HepG2 (cell line): ENCODE results near the gene LMAN2L. TPM values are rescaled to one million over a fixed set of nuclear protein-coding genes. Genes with fewer than 3 reads are reported as not detected.

Source experiments
- ATAC-seq: fragments of 200-7000 bp; cut with Tn5 transposase; 3 replicates; pipeline ENCODE4 v1.9.1; 2020; ENCODE audit warnings: mild to moderate bottlenecking, moderate library complexity
- BruUV-seq: library from RNA; stranded (reverse); fragments of 400-500 nt; replicated peaks from 2 replicates; lab custom pipeline; 2021; lab: Mats Ljungman, UMichigan
- CTCF ChIA-PET: fragments of 300-600 bp; formaldehyde crosslinking; extraction: SDS; loops from one replicate; lab custom pipeline; 2021; ENCODE audit warnings: low total read pairs, inconsistent platforms, low intra/inter-chr PET ratio; lab: Yijun Ruan, JAX
- POLR2A ChIA-PET: fragments of 350-600 bp; sonication (Branson Sonifier 250); formaldehyde crosslinking; loops from one replicate; lab custom pipeline; 2020; ENCODE audit warnings: antibody characterized with exemption, inconsistent platforms; lab: Yijun Ruan, JAX
- DNase-seq: peaks from one replicate; pipeline ENCODE4 v3.0.0-alpha.2; 2015; ENCODE audit warnings: low spot score
- FAIRE-seq: peaks from 3 replicates; lab custom pipeline; 2011; peaks lifted over from hg19 to GRCh38; lab: Jason Lieb, UNC
- H2AFZ ChIP-seq: one replicate; pipeline ENCODE4 v1.6.1; 2011; ENCODE audit warnings: low read length, inconsistent platforms
- H3K27ac ChIP-seq: fragments of 300-600 bp; 3 replicates; pipeline ENCODE4 v1.8.0; 2011; ENCODE audit warnings: mixed run types, mild to moderate bottlenecking, mixed read lengths, low read length, inconsistent platforms; ENCODE audit not compliant: insufficient read depth; ENCODE audit errors: extremely low read length
- H3K27me3 ChIP-seq, 2 experiments: fragments of 200-600 bp in 1 of 2; 2 replicates in 1 of 2; 3 replicates in 1 of 2; pipeline versions ENCODE4 v1.6.0 to v1.8.0; 2011; ENCODE audit warnings: low read length in 2 of 2, mild to moderate bottlenecking in 2 of 2, moderate library complexity in 2 of 2, inconsistent platforms in 1 of 2; ENCODE audit not compliant: insufficient read depth in 2 of 2, control insufficient read depth in 1 of 2
- H3K36me3 ChIP-seq, 2 experiments: fragments of 200-600 bp in 1 of 2; replicated peaks in 1 of 2; 2 replicates in 1 of 2; 3 replicates in 1 of 2; pipeline versions ENCODE4 v1.5.1 to v1.8.0; 2011; ENCODE audit warnings: low read length in 2 of 2, inconsistent platforms in 1 of 2; ENCODE audit not compliant: insufficient read depth in 2 of 2, control insufficient read depth in 1 of 2
- H3K4me1 ChIP-seq: 2 replicates; pipeline ENCODE4 v1.5.1; 2012; ENCODE audit warnings: low read length, inconsistent platforms; ENCODE audit not compliant: insufficient read depth
- H3K4me2 ChIP-seq: 2 replicates; pipeline ENCODE4 v1.6.0; 2011; ENCODE audit warnings: low read depth, low read length, inconsistent platforms
- H3K4me3 ChIP-seq, 3 experiments: fragments of 200-600 bp in 1 of 3; sonication (generic), shearing (Covaris generic) in 1 of 3; replicated peaks in 1 of 3; 2 replicates each; pipeline ENCODE4 v1.5.1; 2011 to 2016; ENCODE audit warnings: low read length in 3 of 3, inconsistent platforms in 2 of 3, low read depth in 2 of 3, mild to moderate bottlenecking in 2 of 3, control low read depth in 1 of 3, mixed read lengths in 1 of 3; ENCODE audit not compliant: insufficient read depth in 1 of 3
- H3K79me2 ChIP-seq: one replicate; pipeline ENCODE4 v1.6.1; 2011; ENCODE audit warnings: low read length, inconsistent platforms; ENCODE audit not compliant: insufficient read depth
- H3K9ac ChIP-seq: 2 replicates; pipeline ENCODE4 v1.6.0; 2011; ENCODE audit warnings: mild to moderate bottlenecking, low read depth, low read length, inconsistent platforms; ENCODE audit not compliant: insufficient read depth
- H3K9me3 ChIP-seq: 2 replicates; pipeline ENCODE4 v1.5.1; 2012; ENCODE audit warnings: mild to moderate bottlenecking, low read length
- H4K20me1 ChIP-seq: 2 replicates; pipeline ENCODE4 v1.6.0; 2011; ENCODE audit warnings: inconsistent platforms, mild to moderate bottlenecking, low read length, moderate library complexity; ENCODE audit not compliant: insufficient read depth
- EHMT2 ChIP-seq: fragments of 200-600 bp; sonication (generic); IDR thresholded peaks from 2 replicates; pipeline ENCODE4 v1.7.0; 2017; ENCODE audit warnings: antibody characterized with exemption, low read depth, low read length, borderline replicate concordance
- ISL2 ChIP-seq: sonication (generic); formaldehyde crosslinking; IDR thresholded peaks from 2 replicates; pipeline ENCODE4 v1.5.0; 2020; ENCODE audit warnings: missing genetic modification reagents
- TGIF2 ChIP-seq: IDR thresholded peaks from 2 replicates; pipeline ENCODE4 v1.6.1; 2016; ENCODE audit warnings: control low read depth, missing compliant biosample characterization
- ZFP62 ChIP-seq: sonication (generic); formaldehyde crosslinking; IDR thresholded peaks from 2 replicates; pipeline ENCODE4 v1.4.0; 2020; ENCODE audit warnings: missing genetic modification reagents
- ZNF253 ChIP-seq: sonication (generic); formaldehyde crosslinking; IDR thresholded peaks from 2 replicates; pipeline ENCODE4 v1.8.0; 2022; ENCODE audit warnings: mild to moderate bottlenecking, missing genetic modification reagents, borderline replicate concordance
- WGBS: methylation state at CpG from one replicate; pipeline ENCODE4 v1.1.6; 2017; ENCODE audit warnings: low lambda C conversion rate; 5-methylcytosine and 5-hydroxymethylcytosine counted together
- in situ Hi-C: cut with HindIII; loops from 2 replicates; pipeline ENCODE4 v1.10.0; 2017; ENCODE audit warnings: low pct_unique_long_range_greater_than_20kb; ENCODE audit not compliant: extremely low pct_ligation_motif_present
- intact Hi-C: fragments of 100-400 bp; cut with micrococcal nuclease; formaldehyde crosslinking; loops from one replicate; pipeline ENCODE4 v1.10.0; 2022; ENCODE audit not compliant: unreplicated experiment
- polyA plus RNA-seq, 8 experiments: library from polyadenylated mRNA; depleted of rRNA in 3 of 8; stranded (reverse) in 7 of 8; unstranded in 1 of 8; fragments of >200 nt; fragmentation: Illumina TruSeq in 4 of 8; extraction: Trizol in 4 of 8; gene quantifications; 2 replicates each; pipeline versions ENCODE4 v1.2.1 to v1.2.3, GENCODE V29; 2011 to 2016; ENCODE audit warnings: low read depth in 4 of 8, missing spikeins in 1 of 8, mixed read lengths in 1 of 8; ENCODE audit not compliant: insufficient read depth in 1 of 8
- total RNA-seq, 5 experiments: library from RNA; depleted of rRNA; stranded (reverse); fragments of >200 nt; fragmentation: Illumina TruSeq; extraction: Trizol; gene quantifications; 2 replicates each; pipeline ENCODE4 v1.2.3, GENCODE V29; 2016; ENCODE audit warnings: low read depth in 1 of 5
- TF ChIP-seq, protein P1 (sequence below): sonication (generic); formaldehyde crosslinking; IDR thresholded peaks from 2 replicates; pipeline ENCODE4 v1.9.0; 2021; ENCODE audit warnings: missing genetic modification reagents, borderline replicate concordance
- TF ChIP-seq, protein P2 (sequence below): IDR thresholded peaks from 2 replicates; pipeline ENCODE4 v1.6.1; 2016; ENCODE audit warnings: mild to moderate bottlenecking
- TF ChIP-seq, protein P3 (sequence below): sonication (generic); formaldehyde crosslinking; IDR thresholded peaks from 2 replicates; pipeline ENCODE4 v1.5.1; 2020; ENCODE audit warnings: mild to moderate bottlenecking, missing genetic modification reagents, moderate library complexity
- TF ChIP-seq, protein P4 (sequence below): sonication (generic); formaldehyde crosslinking; IDR thresholded peaks from 2 replicates; pipeline ENCODE4 v1.4.0; 2020; ENCODE audit warnings: mild to moderate bottlenecking, missing genetic modification reagents

LMAN2L gene
- total and polyA plus RNA-seq, 2 of the 13 experiments (the other 11 are each of a cell fraction or from before 2014, with no cell fraction given), result 39.1 to 57.9 TPM

DNA sequence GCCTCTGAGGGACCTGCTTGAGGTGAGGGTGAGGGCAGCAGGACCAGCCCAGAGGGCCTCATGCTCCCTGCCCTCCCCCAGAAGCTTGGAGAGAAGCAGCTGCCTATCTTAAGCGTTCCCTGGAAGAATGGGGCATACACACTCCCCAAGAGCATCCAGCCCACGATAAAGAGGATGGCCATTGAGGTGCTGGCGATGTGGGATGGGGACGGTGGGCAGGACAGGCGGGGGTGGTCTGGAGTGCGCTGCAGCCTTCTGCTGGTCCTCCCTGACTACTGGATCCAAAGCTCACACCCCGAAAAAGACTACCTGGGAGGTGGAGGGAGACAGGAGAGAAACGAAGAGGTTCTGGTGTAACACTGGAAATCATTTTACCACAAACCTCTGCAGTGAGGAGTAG is 45.6 kb downstream of the LMAN2L start:
- FAIRE-seq (no peak), ATAC-seq (no peak), DNase-seq (no peak)
- no peaks in the 10 kb centered on the region for H3K79me2 ChIP-seq
- peaks cover 9% of the 10 kb centered on the region; the same call in 1 of the 2 replicates for H3K4me1 ChIP-seq
- 68% methylated on average over 8 of the region's 8 CpGs for WGBS
- H3K36me3 ChIP-seq, result no peaks in the 10 kb centered on the region
- in situ Hi-C loops (no loop called here), intact Hi-C loops (no loop called here)
- no peak overlapping the region for H3K4me3 ChIP-seq
- H3K27ac ChIP-seq, result no peak overlapping the region
- H3K9ac ChIP-seq, result no peak overlapping the region
- no peak overlapping the region for H2AFZ ChIP-seq
- H3K4me2 ChIP-seq, result no peak overlapping the region
- POLR2A ChIA-PET, result no interaction called here
- H3K27me3 ChIP-seq, result peaks cover 0 to 16% of the 10 kb centered on the region in 2 experiments; a peak in 2 of 5 replicates
- H3K9me3 ChIP-seq, result no peaks in the 10 kb centered on the region
- TF ChIP-seq EHMT2, result no peak
- no peak for TF ChIP-seq ZFP62
- TF ChIP-seq, protein P1, sequence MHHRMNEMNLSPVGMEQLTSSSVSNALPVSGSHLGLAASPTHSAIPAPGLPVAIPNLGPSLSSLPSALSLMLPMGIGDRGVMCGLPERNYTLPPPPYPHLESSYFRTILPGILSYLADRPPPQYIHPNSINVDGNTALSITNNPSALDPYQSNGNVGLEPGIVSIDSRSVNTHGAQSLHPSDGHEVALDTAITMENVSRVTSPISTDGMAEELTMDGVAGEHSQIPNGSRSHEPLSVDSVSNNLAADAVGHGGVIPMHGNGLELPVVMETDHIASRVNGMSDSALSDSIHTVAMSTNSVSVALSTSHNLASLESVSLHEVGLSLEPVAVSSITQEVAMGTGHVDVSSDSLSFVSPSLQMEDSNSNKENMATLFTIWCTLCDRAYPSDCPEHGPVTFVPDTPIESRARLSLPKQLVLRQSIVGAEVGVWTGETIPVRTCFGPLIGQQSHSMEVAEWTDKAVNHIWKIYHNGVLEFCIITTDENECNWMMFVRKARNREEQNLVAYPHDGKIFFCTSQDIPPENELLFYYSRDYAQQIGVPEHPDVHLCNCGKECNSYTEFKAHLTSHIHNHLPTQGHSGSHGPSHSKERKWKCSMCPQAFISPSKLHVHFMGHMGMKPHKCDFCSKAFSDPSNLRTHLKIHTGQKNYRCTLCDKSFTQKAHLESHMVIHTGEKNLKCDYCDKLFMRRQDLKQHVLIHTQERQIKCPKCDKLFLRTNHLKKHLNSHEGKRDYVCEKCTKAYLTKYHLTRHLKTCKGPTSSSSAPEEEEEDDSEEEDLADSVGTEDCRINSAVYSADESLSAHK (CRISPR knock-in tag), result no peak
- TF ChIP-seq, protein P2, sequence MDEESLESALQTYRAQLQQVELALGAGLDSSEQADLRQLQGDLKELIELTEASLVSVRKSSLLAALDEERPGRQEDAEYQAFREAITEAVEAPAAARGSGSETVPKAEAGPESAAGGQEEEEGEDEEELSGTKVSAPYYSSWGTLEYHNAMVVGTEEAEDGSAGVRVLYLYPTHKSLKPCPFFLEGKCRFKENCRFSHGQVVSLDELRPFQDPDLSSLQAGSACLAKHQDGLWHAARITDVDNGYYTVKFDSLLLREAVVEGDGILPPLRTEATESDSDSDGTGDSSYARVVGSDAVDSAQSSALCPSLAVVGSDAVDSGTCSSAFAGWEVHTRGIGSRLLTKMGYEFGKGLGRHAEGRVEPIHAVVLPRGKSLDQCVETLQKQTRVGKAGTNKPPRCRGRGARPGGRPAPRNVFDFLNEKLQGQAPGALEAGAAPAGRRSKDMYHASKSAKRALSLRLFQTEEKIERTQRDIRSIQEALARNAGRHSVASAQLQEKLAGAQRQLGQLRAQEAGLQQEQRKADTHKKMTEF, result no peak
- TF ChIP-seq ZNF253, result no peak
- TF ChIP-seq, protein P3, sequence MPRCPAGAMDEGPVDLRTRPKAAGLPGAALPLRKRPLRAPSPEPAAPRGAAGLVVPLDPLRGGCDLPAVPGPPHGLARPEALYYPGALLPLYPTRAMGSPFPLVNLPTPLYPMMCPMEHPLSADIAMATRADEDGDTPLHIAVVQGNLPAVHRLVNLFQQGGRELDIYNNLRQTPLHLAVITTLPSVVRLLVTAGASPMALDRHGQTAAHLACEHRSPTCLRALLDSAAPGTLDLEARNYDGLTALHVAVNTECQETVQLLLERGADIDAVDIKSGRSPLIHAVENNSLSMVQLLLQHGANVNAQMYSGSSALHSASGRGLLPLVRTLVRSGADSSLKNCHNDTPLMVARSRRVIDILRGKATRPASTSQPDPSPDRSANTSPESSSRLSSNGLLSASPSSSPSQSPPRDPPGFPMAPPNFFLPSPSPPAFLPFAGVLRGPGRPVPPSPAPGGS (CRISPR knock-in tag), result no peak
- no peak for TF ChIP-seq TGIF2
- TF ChIP-seq, protein P4, sequence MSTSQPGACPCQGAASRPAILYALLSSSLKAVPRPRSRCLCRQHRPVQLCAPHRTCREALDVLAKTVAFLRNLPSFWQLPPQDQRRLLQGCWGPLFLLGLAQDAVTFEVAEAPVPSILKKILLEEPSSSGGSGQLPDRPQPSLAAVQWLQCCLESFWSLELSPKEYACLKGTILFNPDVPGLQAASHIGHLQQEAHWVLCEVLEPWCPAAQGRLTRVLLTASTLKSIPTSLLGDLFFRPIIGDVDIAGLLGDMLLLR (CRISPR knock-in tag), result no peak
- TF ChIP-seq ISL2 (CRISPR knock-in tag), result no peak
- no peaks in the 10 kb centered on the region for H4K20me1 ChIP-seq
- no TSS peak for BruUV-seq
- CTCF ChIA-PET, result no interaction called here
